ENCODE measurements around the gene PLXNA1.

GRCh38 chr3:126987129-126987528, 4.2 kb downstream of the PLXNA1 start:
- TF ChIP-seq REST (IDR thresholded peaks at IDR 0.05; ENCODE audit: unreplicated experiment) (no peak), JUNB (IDR thresholded peaks at IDR 0.05; ENCODE audit: unreplicated experiment) (no peak), POLR2AphosphoS5 (IDR thresholded peaks at IDR 0.05; ENCODE audit: low read depth) (no peak), CTCF (conservative IDR thresholded peaks at IDR 0.05; ENCODE audit: low read depth in 2 of 2) (no peak)

Measured in GM23338 (cell line).